HepG2 (cell line): ENCODE data around the gene VSNL1. TPM values are rescaled to one million over a fixed set of nuclear protein-coding genes. Genes with fewer than 3 reads are reported as not detected.
A peak's percentile ranks its signal among the peaks of the same experiment; 100 is the strongest.

Experiments used
- ARNT ChIP-seq: fragments of 450-650 bp; IDR thresholded peaks from 2 replicates; pipeline ENCODE4 v1.6.1; 2017
- ARNTL ChIP-seq: sonication (generic); formaldehyde crosslinking; IDR thresholded peaks from 2 replicates; pipeline ENCODE4 v1.4.0; 2020; ENCODE audit warnings: mild to moderate bottlenecking, missing genetic modification reagents
- ATF7 ChIP-seq, 2 experiments: fragments of 450-650 bp in 1 of 2; sonication (generic) in 1 of 2; formaldehyde crosslinking in 1 of 2; IDR thresholded peaks; 2 replicates each; pipeline versions ENCODE4 v1.4.0 to v1.6.1; 2016 to 2020; ENCODE audit warnings: antibody characterized with exemption in 1 of 2, mild to moderate bottlenecking in 1 of 2, missing genetic modification reagents in 1 of 2
- DNMT1 ChIP-seq: sonication (generic); formaldehyde crosslinking; IDR thresholded peaks from 2 replicates; pipeline ENCODE4 v1.5.1; 2020; ENCODE audit warnings: mild to moderate bottlenecking, missing genetic modification reagents
- ETV6 ChIP-seq: sonication (generic); formaldehyde crosslinking; conservative IDR thresholded peaks from 2 replicates; pipeline ENCODE4 v1.4.0; 2020; ENCODE audit warnings: missing genetic modification reagents
- FOXA3 ChIP-seq: IDR thresholded peaks from 2 replicates; pipeline ENCODE4 v1.6.1; 2016; ENCODE audit warnings: missing genetic modification reagents, missing compliant biosample characterization
- FOXC1 ChIP-seq: sonication (generic); formaldehyde crosslinking; IDR thresholded peaks from 2 replicates; pipeline ENCODE4 v1.8.0; 2022; ENCODE audit warnings: mild to moderate bottlenecking, missing genetic modification reagents, borderline replicate concordance
- HOXA9 ChIP-seq: sonication (generic); formaldehyde crosslinking; IDR thresholded peaks from 2 replicates; pipeline ENCODE4 v1.8.1; 2022; ENCODE audit warnings: missing genetic modification reagents, mild to moderate bottlenecking, moderate library complexity, borderline replicate concordance
- NFRKB ChIP-seq: fragments of 450-650 bp; IDR thresholded peaks from 2 replicates; pipeline ENCODE4 v1.6.1; 2017
- NPAS2 ChIP-seq: sonication (generic); formaldehyde crosslinking; IDR thresholded peaks from 2 replicates; pipeline ENCODE4 v1.8.0; 2022; ENCODE audit warnings: mild to moderate bottlenecking, missing genetic modification reagents, borderline replicate concordance
- NR2F1 ChIP-seq, 2 experiments: fragments of 450-650 bp in 1 of 2; formaldehyde crosslinking in 1 of 2; IDR thresholded peaks; 2 replicates each; pipeline versions ENCODE4 v1.5.0 to v1.6.1; 2016 to 2020; ENCODE audit warnings: mild to moderate bottlenecking in 1 of 2, missing compliant biosample characterization in 1 of 2, missing genetic modification reagents in 1 of 2, moderate library complexity in 1 of 2
- PAF1 ChIP-seq: IDR thresholded peaks from 2 replicates; pipeline ENCODE4 v1.6.1; 2016; ENCODE audit warnings: missing genetic modification reagents, missing compliant biosample characterization
- PPARG ChIP-seq: conservative IDR thresholded peaks from 2 replicates; pipeline ENCODE4 v1.6.1; 2016; ENCODE audit warnings: missing biosample characterization, missing genetic modification reagents
- RARA ChIP-seq: IDR thresholded peaks from 2 replicates; pipeline ENCODE4 v1.6.1; 2016; ENCODE audit warnings: missing genetic modification reagents, missing compliant biosample characterization
- RERE ChIP-seq: IDR thresholded peaks from 2 replicates; pipeline ENCODE4 v1.6.1; 2016; ENCODE audit warnings: low read depth, missing genetic modification reagents, missing compliant biosample characterization
- TARDBP ChIP-seq: sonication (generic); formaldehyde crosslinking; IDR thresholded peaks from 2 replicates; pipeline ENCODE4 v1.8.0; 2022; ENCODE audit warnings: mild to moderate bottlenecking, missing genetic modification reagents
- ZNF496 ChIP-seq: sonication (generic); formaldehyde crosslinking; IDR thresholded peaks from 2 replicates; pipeline ENCODE4 v1.8.1; 2023; ENCODE audit warnings: mild to moderate bottlenecking, moderate library complexity, missing genetic modification reagents; ENCODE audit not compliant: insufficient replicate concordance
- ZNF550 ChIP-seq: sonication (generic); formaldehyde crosslinking; IDR thresholded peaks from 2 replicates; pipeline ENCODE4 v1.4.0; 2020; ENCODE audit warnings: mild to moderate bottlenecking, missing genetic modification reagents, borderline replicate concordance
- ZNF816 ChIP-seq: sonication (generic); formaldehyde crosslinking; IDR thresholded peaks from 2 replicates; pipeline ENCODE4 v1.8.0; 2022; ENCODE audit warnings: missing genetic modification reagents, mild to moderate bottlenecking, borderline replicate concordance
- ZSCAN9 ChIP-seq: IDR thresholded peaks from 2 replicates; pipeline ENCODE4 v1.6.1; 2016; ENCODE audit warnings: borderline replicate concordance
- polyA plus RNA-seq, 8 experiments: library from polyadenylated mRNA; depleted of rRNA in 3 of 8; stranded (reverse) in 7 of 8; unstranded in 1 of 8; fragments of >200 nt; fragmentation: Illumina TruSeq in 4 of 8; extraction: Trizol in 4 of 8; gene quantifications; 2 replicates each; pipeline versions ENCODE4 v1.2.1 to v1.2.3, GENCODE V29; 2011 to 2016; ENCODE audit warnings: low read depth in 4 of 8, missing spikeins in 1 of 8, mixed read lengths in 1 of 8; ENCODE audit not compliant: insufficient read depth in 1 of 8
- total RNA-seq, 5 experiments: library from RNA; depleted of rRNA; stranded (reverse); fragments of >200 nt; fragmentation: Illumina TruSeq; extraction: Trizol; gene quantifications; 2 replicates each; pipeline ENCODE4 v1.2.3, GENCODE V29; 2016; ENCODE audit warnings: low read depth in 1 of 5
- TF ChIP-seq, protein P1 (sequence below): sonication (generic); formaldehyde crosslinking; IDR thresholded peaks from 2 replicates; pipeline ENCODE4 v1.8.1; 2023; ENCODE audit warnings: missing genetic modification reagents, mild to moderate bottlenecking, borderline replicate concordance
- TF ChIP-seq, protein P2 (sequence below): IDR thresholded peaks from 2 replicates; pipeline ENCODE4 v1.6.1; 2018; ENCODE audit warnings: missing genetic modification reagents, mild to moderate bottlenecking, missing compliant biosample characterization

VSNL1 gene
- total and polyA plus RNA-seq, 2 of the 13 experiments (the other 11 are each of a cell fraction or from before 2014, with no cell fraction given), result 63.2 to 95.9 TPM

- TF ChIP-seq HOXA9 (peak; percentile 37; the same call in 1 of the 2 replicates), RARA (CRISPR knock-in tag) (peak; percentile 97), ZSCAN9 (CRISPR knock-in tag) (peak; percentile 96), RERE (CRISPR knock-in tag) (peak; percentile 98), NR2F1 (CRISPR knock-in tag; IDR thresholded peaks at IDR 0.05) (peak; percentile 96 to 99), ZNF550 (CRISPR knock-in tag) (no peak), PAF1 (peak; percentile 56; the same call in 1 of the 2 replicates), NFRKB (no peak), PPARG (CRISPR knock-in tag) (peak; percentile 99), ZNF816 (CRISPR knock-in tag) (0 out of 2 replicates have a peak, but pooled peaks have one; percentile 56), ATF7 (IDR thresholded peaks at IDR 0.05) (no peak; the same call in 1 of the 2 replicates), ATF7 (CRISPR knock-in tag; IDR thresholded peaks at IDR 0.05) (peak; percentile 91; the same call in 1 of the 2 replicates), FOXC1 (CRISPR knock-in tag) (no peak), DNMT1 (CRISPR knock-in tag) (no peak), ZNF496 (CRISPR knock-in tag) (no peak), ETV6 (CRISPR knock-in tag) (no peak), TARDBP (CRISPR knock-in tag) (peak; percentile 97), NPAS2 (CRISPR knock-in tag) (no peak), FOXA3 (CRISPR knock-in tag) (peak; percentile 99), ARNT (no peak), ARNTL (CRISPR knock-in tag) (peak; percentile 84; the same call in 1 of the 2 replicates)
- TF ChIP-seq, protein P1, sequence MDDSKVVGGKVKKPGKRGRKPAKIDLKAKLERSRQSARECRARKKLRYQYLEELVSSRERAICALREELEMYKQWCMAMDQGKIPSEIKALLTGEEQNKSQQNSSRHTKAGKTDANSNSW (CRISPR knock-in tag), result no peak
- TF ChIP-seq, protein P2, sequence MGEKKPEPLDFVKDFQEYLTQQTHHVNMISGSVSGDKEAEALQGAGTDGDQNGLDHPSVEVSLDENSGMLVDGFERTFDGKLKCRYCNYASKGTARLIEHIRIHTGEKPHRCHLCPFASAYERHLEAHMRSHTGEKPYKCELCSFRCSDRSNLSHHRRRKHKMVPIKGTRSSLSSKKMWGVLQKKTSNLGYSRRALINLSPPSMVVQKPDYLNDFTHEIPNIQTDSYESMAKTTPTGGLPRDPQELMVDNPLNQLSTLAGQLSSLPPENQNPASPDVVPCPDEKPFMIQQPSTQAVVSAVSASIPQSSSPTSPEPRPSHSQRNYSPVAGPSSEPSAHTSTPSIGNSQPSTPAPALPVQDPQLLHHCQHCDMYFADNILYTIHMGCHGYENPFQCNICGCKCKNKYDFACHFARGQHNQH (CRISPR knock-in tag), result peak; percentile 93
These were observed 53.5 kb downstream of the VSNL1 start (continued) for GRCh38 chr2:17593841-17594491.
